Measurements from ENCODE around the gene SERPINB12. TPM values are rescaled to one million over a fixed set of nuclear protein-coding genes. Genes with fewer than 3 reads are reported as not detected.

Gene SERPINB12
- total and polyA plus RNA-seq, 2 donors from 2014 or later: not detected

DNA sequence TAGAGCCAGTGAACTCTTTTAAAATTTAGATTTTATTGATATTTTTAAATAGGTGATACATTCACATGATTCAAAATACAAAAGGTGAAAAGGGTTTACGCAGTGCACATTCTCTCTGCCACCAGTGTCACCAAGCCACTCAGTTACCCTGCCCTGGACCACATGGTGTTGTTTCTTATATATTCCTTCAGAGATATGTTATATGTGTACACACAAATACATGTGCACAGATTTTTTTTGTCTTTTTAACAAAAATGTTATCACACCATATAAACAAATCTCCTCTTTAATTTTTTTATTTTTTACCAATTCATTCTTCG, 75.7 kb downstream of the SERPINB12 start:
- FAIRE-seq (no peak), DNase-seq (no peak)
- TF ChIP-seq, protein P1, sequence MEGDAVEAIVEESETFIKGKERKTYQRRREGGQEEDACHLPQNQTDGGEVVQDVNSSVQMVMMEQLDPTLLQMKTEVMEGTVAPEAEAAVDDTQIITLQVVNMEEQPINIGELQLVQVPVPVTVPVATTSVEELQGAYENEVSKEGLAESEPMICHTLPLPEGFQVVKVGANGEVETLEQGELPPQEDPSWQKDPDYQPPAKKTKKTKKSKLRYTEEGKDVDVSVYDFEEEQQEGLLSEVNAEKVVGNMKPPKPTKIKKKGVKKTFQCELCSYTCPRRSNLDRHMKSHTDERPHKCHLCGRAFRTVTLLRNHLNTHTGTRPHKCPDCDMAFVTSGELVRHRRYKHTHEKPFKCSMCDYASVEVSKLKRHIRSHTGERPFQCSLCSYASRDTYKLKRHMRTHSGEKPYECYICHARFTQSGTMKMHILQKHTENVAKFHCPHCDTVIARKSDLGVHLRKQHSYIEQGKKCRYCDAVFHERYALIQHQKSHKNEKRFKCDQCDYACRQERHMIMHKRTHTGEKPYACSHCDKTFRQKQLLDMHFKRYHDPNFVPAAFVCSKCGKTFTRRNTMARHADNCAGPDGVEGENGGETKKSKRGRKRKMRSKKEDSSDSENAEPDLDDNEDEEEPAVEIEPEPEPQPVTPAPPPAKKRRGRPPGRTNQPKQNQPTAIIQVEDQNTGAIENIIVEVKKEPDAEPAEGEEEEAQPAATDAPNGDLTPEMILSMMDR (IDR thresholded peaks at IDR 0.05; ENCODE audit: borderline replicate concordance, extremely low read depth, insufficient read depth): no peak
- Histone ChIP-seq H3K36me3 (ENCODE audit: control insufficient read depth in 2 of 3, insufficient read depth in 3 of 3, low read length in 3 of 3) (no peaks in the 10 kb centered on the region), H3K27me3 (ENCODE audit: control insufficient read depth, insufficient read depth, low read length) (no peaks in the 10 kb centered on the region), H3K9ac (ENCODE audit: low read length in 3 of 3) (no peak overlapping the region), H3K4me3 (ENCODE audit: low read length in 3 of 3) (no peak overlapping the region), H3K27ac (ENCODE audit: low read depth in 2 of 2, low read length in 2 of 2) (no peak overlapping the region), H3K4me1 (ENCODE audit: control insufficient read depth in 2 of 3, insufficient read depth in 2 of 3, low read depth in 1 of 3, low read length in 3 of 3) (no peaks in the 10 kb centered on the region), H3K9me3 (ENCODE audit: control insufficient read depth in 2 of 3, insufficient read depth in 1 of 3, low read length in 3 of 3) (no peaks in the 10 kb centered on the region)
- intact Hi-C loops (cut with DNase I): no loop called here

Other genes starting within 250 kb of the SERPINB12 start
- gene BCL2, start 222.6 kb upstream of the SERPINB12 start, total RNA-seq: 39.2 TPM
- gene BCL2, start 222.6 kb upstream of the SERPINB12 start, polyA plus RNA-seq (ENCODE audit: insufficient read depth, low read depth, low replicate concordance): 6.0 TPM
- 73.5 TPM for gene KDSR, start 175.2 kb upstream of the SERPINB12 start, total RNA-seq
- gene KDSR, start 175.2 kb upstream of the SERPINB12 start, polyA plus RNA-seq (ENCODE audit: insufficient read depth, low read depth, low replicate concordance): 22.5 TPM
- gene VPS4B, start 119.9 kb upstream of the SERPINB12 start, total RNA-seq: 63.7 TPM
- gene VPS4B, start 119.9 kb upstream of the SERPINB12 start, polyA plus RNA-seq (ENCODE audit: insufficient read depth, low read depth, low replicate concordance): 15.7 TPM
- not detected for gene SERPINB5, start 65.4 kb upstream of the SERPINB12 start, total RNA-seq
- not detected for gene SERPINB5, start 65.4 kb upstream of the SERPINB12 start, polyA plus RNA-seq (ENCODE audit: insufficient read depth, low read depth, low replicate concordance)
- not detected for gene SERPINB13, start 45.0 kb downstream of the SERPINB12 start, total RNA-seq
- not detected for gene SERPINB13, start 45.0 kb downstream of the SERPINB12 start, polyA plus RNA-seq (ENCODE audit: insufficient read depth, low read depth, low replicate concordance)
- not detected for gene SERPINB4, start 101.9 kb downstream of the SERPINB12 start, total RNA-seq
- gene SERPINB4, start 101.9 kb downstream of the SERPINB12 start, polyA plus RNA-seq (ENCODE audit: insufficient read depth, low read depth, low replicate concordance): not detected
- gene SERPINB3, start 119.5 kb downstream of the SERPINB12 start, total RNA-seq: not detected
- 0.37 TPM for gene SERPINB3, start 119.5 kb downstream of the SERPINB12 start, polyA plus RNA-seq (ENCODE audit: insufficient read depth, low read depth, low replicate concordance)
- not detected for gene SERPINB11, start 160.6 kb downstream of the SERPINB12 start, total RNA-seq
- gene SERPINB11, start 160.6 kb downstream of the SERPINB12 start, polyA plus RNA-seq (ENCODE audit: insufficient read depth, low read depth, low replicate concordance): not detected
- gene SERPINB7, start 233.0 kb downstream of the SERPINB12 start, total RNA-seq: 0.47 TPM
- 0.45 TPM for gene SERPINB7, start 233.0 kb downstream of the SERPINB12 start, polyA plus RNA-seq (ENCODE audit: insufficient read depth, low read depth, low replicate concordance)